ENCODE data around the gene IDUA.

Gene IDUA

GRCh38 chr4:1033840-1034551, 47.2 kb downstream of the IDUA start:
- no peak for DNase-seq

GRCh38 chr4:1035510-1035909, 48.7 kb downstream of the IDUA start:
- no peak for DNase-seq

GRCh38 chr4:1036095-1036494, 49.3 kb downstream of the IDUA start:
- no peak for DNase-seq

GRCh38 chr4:1036976-1037810, 50.3 kb downstream of the IDUA start:
- DNase-seq: no peak

GRCh38 chr4:1038948-1039492, 52.2 kb downstream of the IDUA start:
- DNase-seq: no peak

- no peak for DNase-seq
Measured at GRCh38 chr4:1039493-1040343, 52.9 kb downstream of the IDUA start.

GRCh38 chr4:1040344-1041146, 53.7 kb downstream of the IDUA start:
- no peak for DNase-seq

GRCh38 chr4:1041147-1041935, 54.5 kb downstream of the IDUA start:
- no peak for DNase-seq

GRCh38 chr4:1041936-1042330, 55.1 kb downstream of the IDUA start:
- no peak for DNase-seq

GRCh38 chr4:1042352-1043055, 55.7 kb downstream of the IDUA start:
- no peak for DNase-seq

- no peak for DNase-seq
Measured at GRCh38 chr4:1043162-1043561, 56.3 kb downstream of the IDUA start.

GRCh38 chr4:1043651-1044468, 57.0 kb downstream of the IDUA start:
- peak; percentile 62 for DNase-seq

GRCh38 chr4:1044469-1045192, 57.8 kb downstream of the IDUA start:
- no peak for DNase-seq

GRCh38 chr4:1045193-1045594, 58.4 kb downstream of the IDUA start:
- no peak for DNase-seq

- DNase-seq: no peak
Measured at GRCh38 chr4:1045595-1046201, 58.9 kb downstream of the IDUA start.

GRCh38 chr4:1046581-1047011, 59.8 kb downstream of the IDUA start:
- peak; percentile 13 for DNase-seq

GRCh38 chr4:1047106-1047975, 60.5 kb downstream of the IDUA start:
- no peak for DNase-seq

Measured in hematopoietic multipotent progenitor cell treated with erythropoietin and hydrocortisone succinate and interleukin-3 and kit ligand, for 4 days (in vitro differentiated cells).